Natural killer cell (primary cell): ENCODE results near the gene G6PC1. TPM values are rescaled to one million over a fixed set of nuclear protein-coding genes. Genes with fewer than 3 reads are reported as not detected.
"Not testable (repeated sequence)": the region's sequence is repeated elsewhere in the genome, so short reads cannot be mapped to it uniquely, and the experiment has no call there.

Experiments
- ATAC-seq, 3 donors: fragments of 150-1000 bp in 2 of 3; fragments of 200-7000 bp in 1 of 3; cut with Tn5 transposase; 1 replicate in 1 of 3; 2 replicates in 2 of 3; pipeline ENCODE4 v1.10.0; 2021; ENCODE audit warnings: mild to moderate bottlenecking in 2 of 3, moderate library complexity in 2 of 3
- DNase-seq, 2 donors: peaks; one replicate each; pipeline versions ENCODE4 v3.0.0 to v3.0.0-alpha.2; 2013 to 2021; ENCODE audit warnings: mixed read lengths in 1 of 2
- H3K27ac ChIP-seq: one replicate; pipeline ENCODE4 v1.5.1; 2013; ENCODE audit warnings: mild to moderate bottlenecking, low read length
- H3K27me3 ChIP-seq: one replicate; pipeline ENCODE4 v1.6.1; 2013; ENCODE audit warnings: low read length; ENCODE audit not compliant: control insufficient read depth, insufficient read depth
- H3K36me3 ChIP-seq: one replicate; pipeline ENCODE4 v1.6.1; 2013; ENCODE audit warnings: low read length; ENCODE audit not compliant: control insufficient read depth, insufficient read depth
- H3K4me1 ChIP-seq: one replicate; pipeline ENCODE4 v1.6.1; 2013; ENCODE audit warnings: low read length; ENCODE audit not compliant: control insufficient read depth, insufficient read depth
- H3K4me3 ChIP-seq: one replicate; pipeline ENCODE4 v1.5.1; 2013; ENCODE audit warnings: low read length
- H3K9me3 ChIP-seq: one replicate; pipeline ENCODE4 v1.6.1; 2013; ENCODE audit warnings: low read length; ENCODE audit not compliant: control insufficient read depth, insufficient read depth
- H3K27ac Mint-ChIP-seq, 2 donors: one replicate each; pipeline ENCODE4 v1.8.0; 2022; ENCODE audit warnings: mild to moderate bottlenecking in 2 of 2, mixed read lengths in 2 of 2, moderate library complexity in 1 of 2
- H3K27me3 Mint-ChIP-seq, 2 donors: one replicate each; pipeline ENCODE4 v1.8.0; 2022; ENCODE audit warnings: low read depth in 2 of 2, mixed read lengths in 2 of 2
- H3K36me3 Mint-ChIP-seq: one replicate; pipeline ENCODE4 v1.8.0; 2022; ENCODE audit warnings: mixed read lengths
- H3K4me1 Mint-ChIP-seq, 2 donors: one replicate each; pipeline ENCODE4 v1.8.0; 2022; ENCODE audit warnings: mixed read lengths in 2 of 2
- H3K4me3 Mint-ChIP-seq: one replicate; pipeline ENCODE4 v1.8.0; 2022; ENCODE audit warnings: mild to moderate bottlenecking, moderate library complexity, mixed read lengths
- H3K9me3 Mint-ChIP-seq, 2 donors: one replicate each; pipeline ENCODE4 v1.8.0; 2022; ENCODE audit warnings: mixed read lengths in 2 of 2
- CTCF ChIP-seq: fragments of 200-600 bp; IDR thresholded peaks from one replicate; pipeline ENCODE4 v1.8.0; 2022; ENCODE audit warnings: antibody characterized with exemption
- WGBS: methylation state at CpG from one replicate; pipeline ENCODE4 v1.1.7; 2013; ENCODE audit warnings: missing lambda C conversion rate; ENCODE audit not compliant: insufficient coverage; 5-methylcytosine and 5-hydroxymethylcytosine counted together
- intact Hi-C: fragments of 100-400 bp; cut with micrococcal nuclease; formaldehyde crosslinking; loops from one replicate; pipeline ENCODE4 v1.14.2; 2022
- total RNA-seq, 4 donors: library from RNA; stranded (reverse); fragments of 120-200 nt in 1 of 4; gene quantifications; one replicate each; pipeline versions ENCODE4 v1.2.3 to v1.2.4, GENCODE V29; 2013 to 2022

G6PC1 gene
- total RNA-seq, 3 donors from 2014 or later (not counting 1 experiment from before 2014, with no cell fraction given) = not detected

DNA sequence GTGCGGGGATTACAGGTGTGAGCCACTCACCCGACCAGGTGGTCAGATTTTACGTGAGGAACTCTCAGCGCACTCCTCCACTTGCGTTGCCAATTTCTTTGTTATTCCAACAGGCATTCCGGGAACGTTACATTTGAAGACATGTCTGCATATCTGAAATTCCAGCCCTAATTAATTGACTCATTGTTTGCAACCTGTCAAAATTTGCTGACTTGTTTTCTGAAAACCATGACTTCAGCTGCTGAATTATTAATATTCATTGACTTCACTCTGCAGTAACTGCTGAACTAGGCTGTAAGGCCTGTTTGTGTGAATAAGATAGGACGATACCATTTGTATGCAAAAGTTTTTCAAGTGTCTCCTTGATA lies 16.6 kb downstream of the G6PC1 start:
- Mint-ChIP-seq H3K27ac (no peak overlapping the region), H3K9me3 (no peaks in the 10 kb centered on the region), H3K27me3 (peaks cover 0 to 4% of the 10 kb centered on the region in 2 donors), H3K36me3 (no peaks in the 10 kb centered on the region), H3K4me1 (no peaks in the 10 kb centered on the region), H3K4me3 (no peak overlapping the region)
- Histone ChIP-seq H3K27ac (no peak overlapping the region), H3K9me3 (no peaks in the 10 kb centered on the region), H3K4me1 (no peaks in the 10 kb centered on the region), H3K4me3 (no peak overlapping the region), H3K27me3 (no peaks in the 10 kb centered on the region), H3K36me3 (no peaks in the 10 kb centered on the region)
- ATAC-seq (no peak), DNase-seq (no peak)
- TF ChIP-seq CTCF = no peak
- intact Hi-C loops = no loop called here
- WGBS = 89% methylated on average over 8 of the region's 8 CpGs

GRCh38 chr17:42918902-42919521 lies 18.4 kb downstream of the G6PC1 start:
- H3K9me3 Mint-ChIP-seq = no peaks in the 10 kb centered on the region
- H3K27ac Mint-ChIP-seq = no peak overlapping the region
- Histone ChIP-seq H3K4me1 (no peaks in the 10 kb centered on the region), H3K9me3 (no peaks in the 10 kb centered on the region), H3K4me3 (no peak overlapping the region), H3K27ac (no peak overlapping the region), H3K27me3 (no peaks in the 10 kb centered on the region), H3K36me3 (no peaks in the 10 kb centered on the region)
- no peaks in the 10 kb centered on the region for H3K36me3 Mint-ChIP-seq
- no peak overlapping the region for H3K4me3 Mint-ChIP-seq
- no peak for ATAC-seq
- H3K27me3 Mint-ChIP-seq = peaks cover 0 to 4% of the 10 kb centered on the region in 2 donors
- H3K4me1 Mint-ChIP-seq = no peaks in the 10 kb centered on the region
- no peak for TF ChIP-seq CTCF
- 91% methylated on average over 2 of the region's 3 CpGs for WGBS
- no peak for DNase-seq
- intact Hi-C loops = no loop called here

GRCh38 chr17:42919522-42920077 lies 19.0 kb downstream of the G6PC1 start:
- H3K9me3 Mint-ChIP-seq, H3K27ac Mint-ChIP-seq, H3K27me3 Mint-ChIP-seq, H3K4me3 Mint-ChIP-seq, intact Hi-C loops, ATAC-seq, DNase-seq, H3K36me3 ChIP-seq, H3K27ac ChIP-seq, H3K4me1 ChIP-seq, H3K36me3 Mint-ChIP-seq, H3K4me1 Mint-ChIP-seq, H3K4me3 ChIP-seq, H3K27me3 ChIP-seq, H3K9me3 ChIP-seq: not testable (repeated sequence)
- WGBS = 91% methylated on average over 10 of the region's 10 CpGs

GRCh38 chr17:42920106-42920900 lies 19.7 kb downstream of the G6PC1 start:
- no peaks in the 10 kb centered on the region for H3K4me1 Mint-ChIP-seq
- Histone ChIP-seq H3K36me3 (no peaks in the 10 kb centered on the region), H3K4me1 (no peaks in the 10 kb centered on the region), H3K4me3 (no peak overlapping the region), H3K27me3 (no peaks in the 10 kb centered on the region), H3K9me3 (no peaks in the 10 kb centered on the region), H3K27ac (no peak overlapping the region)
- no peak for ATAC-seq
- intact Hi-C loops = no loop called here
- H3K27ac Mint-ChIP-seq = no peak overlapping the region
- DNase-seq = no peak
- H3K9me3 Mint-ChIP-seq = no peaks in the 10 kb centered on the region
- 89% methylated on average over 10 of the region's 10 CpGs for WGBS
- no peak for TF ChIP-seq CTCF
- H3K36me3 Mint-ChIP-seq = no peaks in the 10 kb centered on the region
- peaks cover 0 to 10% of the 10 kb centered on the region in 2 donors for H3K27me3 Mint-ChIP-seq
- H3K4me3 Mint-ChIP-seq = no peak overlapping the region
